DLD1 (cell line): ENCODE measurements around the gene PHKA1.
"Not testable (repeated sequence)": the region's sequence is repeated elsewhere in the genome, so short reads cannot be mapped to it uniquely, and the experiment has no call there.

ENCODE experiments used
- in situ Hi-C: cut with HindIII; loops from 2 replicates; pipeline ENCODE4 v1.10.0; 2017; ENCODE audit warnings: low sequenced_read_pairs

The PHKA1 gene

GRCh38 chrX:72713599-72714477 lies at the start of gene PHKA1:
TSS of gene PHKA1 (minus strand) at chrX:72714306. CDS start at chrX:72713880, 426 bp downstream.
- in situ Hi-C loops = not testable (repeated sequence)

- in situ Hi-C loops = not testable (repeated sequence)
These were observed 46.3 kb upstream of the PHKA1 start for GRCh38 chrX:72760454-72760853.

- in situ Hi-C loops = not testable (repeated sequence)
These were observed 34.4 kb upstream of the PHKA1 start for GRCh38 chrX:72748545-72748944.

- in situ Hi-C loops = not testable (repeated sequence)
These were observed 31.4 kb upstream of the PHKA1 start for GRCh38 chrX:72745546-72745945.

GRCh38 chrX:72735561-72735960 lies 21.5 kb upstream of the PHKA1 start:
- in situ Hi-C loops = no loop called here

- in situ Hi-C loops = not testable (repeated sequence)
These were observed 19.5 kb upstream of the PHKA1 start for GRCh38 chrX:72733636-72734035.

- in situ Hi-C loops = no loop called here
These were observed 13.7 kb upstream of the PHKA1 start for GRCh38 chrX:72727846-72728245.

- in situ Hi-C loops = no loop called here
These were observed 2.7 kb upstream of the PHKA1 start for GRCh38 chrX:72716766-72717165.

- in situ Hi-C loops = no loop called here
These were observed 1.4 kb upstream of the PHKA1 start for GRCh38 chrX:72715546-72715945.

GRCh38 chrX:72714478-72714916 lies 391 bp upstream of the PHKA1 start:
- in situ Hi-C loops = no loop called here

GRCh38 chrX:72713130-72713529 lies 976 bp downstream of the PHKA1 start:
- in situ Hi-C loops = no loop called here

GRCh38 chrX:72712094-72712755 lies 1.9 kb downstream of the PHKA1 start:
- in situ Hi-C loops = no loop called here

- in situ Hi-C loops = no loop called here
These were observed 8.3 kb downstream of the PHKA1 start for GRCh38 chrX:72705814-72706213.

- in situ Hi-C loops = no loop called here
These were observed 9.0 kb downstream of the PHKA1 start for GRCh38 chrX:72705111-72705510.

GRCh38 chrX:72694170-72694569 lies 19.9 kb downstream of the PHKA1 start:
- in situ Hi-C loops = no loop called here

- in situ Hi-C loops = no loop called here
These were observed 20.6 kb downstream of the PHKA1 start for GRCh38 chrX:72693477-72693876.

- in situ Hi-C loops = no loop called here
These were observed 26.7 kb downstream of the PHKA1 start for GRCh38 chrX:72687396-72687795.

- in situ Hi-C loops = no loop called here
These were observed 28.2 kb downstream of the PHKA1 start for GRCh38 chrX:72685810-72686456.

GRCh38 chrX:72685018-72685417 lies 29.1 kb downstream of the PHKA1 start:
- in situ Hi-C loops = no loop called here

- in situ Hi-C loops = no loop called here
These were observed 30.5 kb downstream of the PHKA1 start for GRCh38 chrX:72683631-72684030.

GRCh38 chrX:72676465-72676864 lies 37.6 kb downstream of the PHKA1 start:
- in situ Hi-C loops = no loop called here

- in situ Hi-C loops = not testable (repeated sequence)
These were observed 40.2 kb downstream of the PHKA1 start for GRCh38 chrX:72673951-72674350.
